Measurements from ENCODE around the gene LUC7L3.

The LUC7L3 gene

DNA sequence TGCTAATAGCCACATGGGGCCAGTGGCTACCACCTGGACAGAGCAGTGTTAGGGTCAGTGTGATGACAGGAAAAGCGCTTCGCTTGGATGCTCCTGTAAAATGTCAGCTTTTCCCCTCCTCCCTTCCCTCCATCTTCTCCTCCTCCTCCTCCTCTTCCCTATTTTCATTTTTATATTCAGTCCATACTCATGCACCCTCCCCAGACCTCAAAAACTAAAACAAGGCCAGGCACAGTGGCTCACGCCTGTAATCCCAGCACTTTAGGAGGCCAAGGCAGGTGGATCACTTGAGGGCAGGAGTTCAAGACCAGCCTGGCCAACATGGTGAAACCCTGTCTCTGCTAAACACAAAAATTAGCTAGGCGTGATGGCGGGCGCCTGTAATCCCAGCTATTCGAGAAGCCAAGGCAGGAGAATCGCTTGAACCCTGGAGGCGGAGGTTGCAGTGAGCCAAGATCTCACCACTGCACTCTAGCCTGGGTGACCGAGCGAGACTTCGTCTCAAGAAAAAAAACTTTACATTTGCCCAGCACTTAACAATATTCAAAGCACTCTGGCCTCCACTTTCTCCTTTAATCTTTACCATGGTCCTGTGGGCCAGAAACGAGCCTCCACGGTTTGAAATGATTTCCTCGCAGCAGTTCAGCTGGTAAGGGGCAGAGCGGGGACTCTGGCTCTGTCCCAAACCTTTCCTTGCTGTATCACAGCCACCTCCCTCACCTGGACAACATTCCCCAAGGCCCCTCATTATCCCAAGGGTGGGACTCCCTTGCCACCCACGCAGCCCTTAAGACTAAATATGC lies 33.5 kb upstream of the LUC7L3 start:
- no peak for DNase-seq (ENCODE audit: low read depth in 1 of 2, low spot score in 1 of 2)

DNA sequence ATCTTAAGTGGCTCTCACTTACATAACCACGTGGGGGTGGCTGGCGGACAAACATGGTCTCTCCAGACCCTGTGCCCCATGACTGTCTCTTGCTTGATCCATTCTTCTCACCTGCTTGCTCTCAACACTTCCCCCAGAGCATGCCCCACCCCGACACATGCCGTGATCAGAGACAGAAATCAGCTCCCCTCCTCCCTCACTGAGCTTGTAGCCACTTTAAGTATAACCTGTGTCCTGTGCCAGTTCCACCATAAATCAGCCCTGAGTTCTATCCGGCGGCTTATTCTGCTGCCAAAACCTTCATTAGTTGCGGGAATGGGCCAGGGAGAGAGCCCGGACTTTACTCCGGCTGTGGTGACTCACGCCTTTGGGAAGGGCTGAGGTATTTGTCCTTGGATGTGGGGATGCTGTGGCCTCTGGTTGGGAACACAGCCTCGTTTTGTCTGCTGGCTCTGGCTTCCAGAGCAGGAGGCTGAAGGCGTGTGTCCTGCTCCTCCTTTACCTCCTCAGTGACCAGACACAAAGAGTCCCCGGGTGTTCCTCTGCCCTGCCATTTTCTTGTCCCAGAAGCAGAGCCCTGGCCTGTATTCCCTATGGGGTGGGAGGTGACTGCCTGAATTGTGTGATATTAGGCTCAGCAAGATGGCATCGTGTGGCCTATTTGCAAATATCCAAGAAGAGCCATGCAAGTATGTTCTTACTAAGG lies 32.8 kb upstream of the LUC7L3 start:
- no peak for DNase-seq (ENCODE audit: low read depth in 1 of 2, low spot score in 1 of 2)

DNA sequence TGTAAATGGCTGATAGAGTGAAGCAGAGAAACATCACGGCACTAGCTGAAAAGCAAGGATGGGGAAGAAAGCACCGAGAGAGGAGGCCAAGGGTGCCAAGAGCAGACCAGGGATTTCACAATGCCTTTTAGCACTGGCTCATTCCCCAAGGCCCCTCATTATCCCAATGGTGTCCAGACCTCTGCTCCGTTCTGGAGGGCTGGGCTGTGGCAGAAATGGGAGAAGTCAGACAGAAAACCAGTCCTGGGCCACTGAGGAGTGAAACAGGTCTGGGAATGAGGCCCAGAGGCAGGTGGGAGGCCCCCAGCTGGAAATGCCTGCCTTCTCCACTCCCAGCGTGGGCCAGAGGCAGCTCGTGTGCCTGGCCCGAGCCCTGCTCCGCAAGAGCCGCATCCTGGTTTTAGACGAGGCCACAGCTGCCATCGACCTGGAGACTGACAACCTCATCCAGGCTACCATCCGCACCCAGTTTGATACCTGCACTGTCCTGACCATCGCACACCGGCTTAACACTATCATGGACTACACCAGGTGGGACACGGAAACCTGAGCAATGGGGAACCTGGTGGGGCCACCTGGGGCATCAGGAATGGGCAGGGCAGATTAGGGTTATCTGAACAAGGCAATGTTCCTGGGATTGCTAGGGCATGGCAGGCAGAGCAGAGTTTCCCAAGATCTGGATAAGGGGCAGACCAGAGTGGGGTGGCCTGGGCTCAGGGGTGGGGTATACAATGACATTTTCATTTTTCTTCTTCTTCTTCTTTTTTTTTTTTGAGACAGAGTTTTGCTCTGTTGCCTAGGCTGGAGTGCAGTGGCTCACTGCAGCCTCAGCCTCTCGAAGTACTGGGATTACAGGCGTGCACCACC lies 32.0 kb upstream of the LUC7L3 start:
- no peak for DNase-seq (ENCODE audit: low read depth in 1 of 2, low spot score in 1 of 2)

DNA sequence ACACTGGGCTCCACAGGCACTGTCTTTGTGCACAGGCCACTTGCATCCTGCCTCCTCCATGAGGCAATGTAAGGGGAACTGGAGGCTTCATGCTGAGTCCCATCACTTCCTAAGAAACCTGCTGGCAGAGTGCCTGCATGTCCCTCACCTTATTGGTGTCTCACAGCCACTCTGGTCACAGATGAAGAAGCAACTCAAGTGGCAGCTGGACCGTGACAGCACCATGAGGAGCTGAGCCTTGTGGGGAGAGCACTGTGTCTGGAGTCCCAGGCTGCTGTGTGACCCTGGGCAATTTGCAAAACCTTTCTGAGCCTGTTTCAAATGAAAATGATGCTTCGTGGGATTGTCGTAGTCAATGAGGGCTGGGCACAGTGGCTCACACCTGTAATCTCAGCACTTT lies 31.2 kb upstream of the LUC7L3 start:
- DNase-seq (ENCODE audit: low read depth in 1 of 2, low spot score in 1 of 2), result no peak

DNA sequence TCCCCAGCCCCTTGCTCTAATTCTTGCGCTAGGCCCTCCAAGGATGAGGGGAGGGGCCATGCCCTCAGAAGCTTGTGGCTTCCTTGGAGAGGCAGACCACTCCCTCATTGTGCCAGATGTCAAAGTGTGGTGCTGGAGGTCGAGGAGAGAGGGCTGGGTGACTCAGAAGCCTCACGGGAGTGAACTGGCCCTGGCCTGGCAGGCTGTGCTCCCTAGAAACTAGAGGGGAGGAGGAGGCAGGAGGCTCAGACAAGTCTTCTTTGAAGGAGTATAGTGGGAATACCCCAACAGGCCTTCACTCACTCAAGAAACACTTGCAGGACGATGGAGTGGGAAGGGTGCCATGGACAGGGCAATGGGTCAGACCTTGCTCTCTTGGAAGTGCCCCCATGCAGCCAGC lies 30.2 kb upstream of the LUC7L3 start:
- no peak for DNase-seq (ENCODE audit: low read depth in 1 of 2, low spot score in 1 of 2)

DNA sequence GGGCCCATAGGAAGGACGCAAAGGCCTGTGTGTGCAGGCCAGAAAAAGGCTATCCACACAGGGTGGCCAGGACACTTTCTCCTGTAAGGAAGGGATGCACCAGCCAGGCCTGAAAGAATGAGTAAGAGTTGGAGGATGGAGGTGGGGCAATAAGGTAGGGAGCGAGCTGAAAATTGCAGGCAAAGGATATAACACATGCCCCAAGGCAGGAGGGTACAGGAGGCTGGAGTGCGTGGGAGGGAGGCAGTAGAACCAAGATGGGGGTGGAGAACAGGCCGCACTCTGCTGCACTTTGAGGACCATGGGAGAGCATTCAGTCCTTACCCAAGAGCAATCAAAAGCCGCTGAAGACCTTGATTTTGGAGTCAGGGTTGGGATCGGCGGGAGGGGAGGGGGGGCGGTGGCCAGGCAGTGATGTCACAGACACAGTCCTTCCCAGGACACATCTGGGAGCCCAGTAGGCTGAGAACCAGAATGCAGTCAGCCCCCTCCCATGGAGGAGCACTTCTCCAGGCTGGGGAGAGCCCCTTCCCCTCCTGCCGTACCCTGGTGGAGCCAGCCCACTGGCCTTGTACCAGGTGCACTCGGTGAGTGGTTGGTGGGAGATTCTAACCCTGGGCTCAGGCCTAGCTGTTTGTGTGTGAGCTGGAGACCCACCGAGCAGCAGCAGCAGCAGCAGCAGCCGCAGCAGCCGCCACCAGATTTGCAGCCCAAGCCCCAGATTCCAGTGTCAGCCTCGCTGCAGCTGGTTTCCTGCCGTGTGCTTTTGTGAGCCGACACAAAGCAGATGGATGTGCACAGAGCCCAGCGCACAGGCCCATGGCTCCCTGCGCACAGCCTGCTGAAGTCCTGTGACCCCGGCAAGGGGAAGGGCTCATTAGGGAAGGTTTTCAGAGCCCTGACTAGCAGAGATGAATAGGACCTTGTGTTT lies 29.2 kb upstream of the LUC7L3 start:
- DNase-seq (ENCODE audit: low read depth in 1 of 2, low spot score in 1 of 2), result no peak

DNA sequence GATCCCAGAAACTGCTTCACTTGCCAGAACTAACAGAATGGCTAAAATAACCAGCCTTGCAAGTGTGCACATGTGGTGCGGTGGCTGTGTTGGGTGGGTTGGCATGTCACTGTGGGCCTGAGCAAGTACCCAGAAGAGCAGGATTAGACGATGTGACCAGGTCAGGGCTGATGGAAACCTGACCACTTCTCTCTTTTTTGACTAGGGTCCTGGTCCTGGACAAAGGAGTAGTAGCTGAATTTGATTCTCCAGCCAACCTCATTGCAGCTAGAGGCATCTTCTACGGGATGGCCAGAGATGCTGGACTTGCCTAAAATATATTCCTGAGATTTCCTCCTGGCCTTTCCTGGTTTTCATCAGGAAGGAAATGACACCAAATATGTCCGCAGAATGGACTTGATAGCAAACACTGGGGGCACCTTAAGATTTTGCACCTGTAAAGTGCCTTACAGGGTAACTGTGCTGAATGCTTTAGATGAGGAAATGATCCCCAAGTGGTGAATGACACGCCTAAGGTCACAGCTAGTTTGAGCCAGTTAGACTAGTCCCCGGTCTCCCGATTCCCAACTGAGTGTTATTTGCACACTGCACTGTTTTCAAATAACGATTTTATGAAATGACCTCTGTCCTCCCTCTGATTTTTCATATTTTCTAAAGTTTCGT lies 28.4 kb upstream of the LUC7L3 start:
- no peak for DNase-seq (ENCODE audit: low read depth in 1 of 2, low spot score in 1 of 2)

DNA sequence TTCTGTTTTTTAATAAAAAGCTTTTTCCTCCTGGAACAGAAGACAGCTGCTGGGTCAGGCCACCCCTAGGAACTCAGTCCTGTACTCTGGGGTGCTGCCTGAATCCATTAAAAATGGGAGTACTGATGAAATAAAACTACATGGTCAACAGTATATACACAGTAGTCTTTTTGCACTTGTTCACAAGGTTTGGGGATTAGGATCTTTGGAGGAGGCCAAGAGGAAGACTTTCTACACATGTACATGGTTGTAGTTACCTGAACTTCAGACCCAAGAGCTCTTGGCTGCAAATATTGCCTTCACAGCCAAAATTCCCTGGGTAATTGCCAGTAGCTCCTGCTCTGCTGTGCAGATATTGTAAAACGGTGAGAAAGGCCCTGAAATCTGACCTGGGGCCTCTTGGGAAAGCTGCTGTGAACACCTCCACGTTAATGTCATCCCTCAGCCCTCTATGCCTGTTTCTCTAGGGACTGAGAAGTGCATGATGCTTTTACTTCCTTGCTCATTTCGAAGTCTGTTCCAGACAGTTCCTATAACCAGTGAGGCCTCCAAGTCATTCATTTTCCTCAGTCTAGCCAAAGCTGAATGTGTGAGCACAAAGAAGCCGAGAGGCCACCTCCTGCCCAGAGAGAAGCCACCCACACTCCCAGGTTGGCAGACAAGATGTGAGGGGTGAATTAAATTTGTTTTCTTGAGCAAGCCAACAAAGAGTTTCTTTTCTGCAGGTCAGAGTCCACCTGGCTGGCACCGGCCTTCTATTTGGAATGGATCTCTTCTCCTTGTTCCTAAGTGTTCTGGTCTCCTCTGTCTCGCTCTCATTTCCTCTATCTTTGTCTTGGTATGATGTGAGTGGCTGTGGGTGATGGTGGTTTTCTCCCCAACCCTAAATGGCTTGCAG lies 27.6 kb upstream of the LUC7L3 start:
- DNase-seq (ENCODE audit: low read depth in 1 of 2, low spot score in 1 of 2), result no peak

DNA sequence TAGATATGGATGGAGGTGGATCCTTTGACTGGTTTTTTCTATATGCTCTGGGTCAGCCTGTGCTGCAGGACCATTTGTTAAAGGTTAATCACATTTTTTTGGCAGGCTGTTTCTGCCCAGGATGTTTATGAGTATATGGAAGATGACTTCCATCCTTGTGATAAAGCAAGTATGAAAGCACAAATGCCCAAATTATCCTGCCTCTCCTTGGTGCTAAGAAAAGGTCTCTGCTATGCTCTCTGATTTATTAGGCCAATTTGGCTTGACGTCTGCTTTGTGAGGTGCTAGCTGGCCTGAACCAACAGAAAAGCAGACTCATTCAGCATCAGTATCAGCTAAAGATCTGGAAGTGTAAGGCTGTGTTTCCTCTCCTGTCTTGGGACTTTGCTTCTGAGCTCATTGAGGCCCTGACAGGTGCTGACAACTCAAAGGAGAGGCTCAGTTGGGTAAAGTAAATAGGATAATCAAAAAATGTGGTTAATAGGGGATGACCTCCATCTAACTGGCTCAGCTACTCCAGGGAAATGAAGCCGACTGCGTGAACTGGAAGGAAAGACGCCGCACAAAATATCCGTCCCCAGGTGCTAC lies 26.9 kb upstream of the LUC7L3 start:
- no peak for DNase-seq (ENCODE audit: low read depth in 1 of 2, low spot score in 1 of 2)

DNA sequence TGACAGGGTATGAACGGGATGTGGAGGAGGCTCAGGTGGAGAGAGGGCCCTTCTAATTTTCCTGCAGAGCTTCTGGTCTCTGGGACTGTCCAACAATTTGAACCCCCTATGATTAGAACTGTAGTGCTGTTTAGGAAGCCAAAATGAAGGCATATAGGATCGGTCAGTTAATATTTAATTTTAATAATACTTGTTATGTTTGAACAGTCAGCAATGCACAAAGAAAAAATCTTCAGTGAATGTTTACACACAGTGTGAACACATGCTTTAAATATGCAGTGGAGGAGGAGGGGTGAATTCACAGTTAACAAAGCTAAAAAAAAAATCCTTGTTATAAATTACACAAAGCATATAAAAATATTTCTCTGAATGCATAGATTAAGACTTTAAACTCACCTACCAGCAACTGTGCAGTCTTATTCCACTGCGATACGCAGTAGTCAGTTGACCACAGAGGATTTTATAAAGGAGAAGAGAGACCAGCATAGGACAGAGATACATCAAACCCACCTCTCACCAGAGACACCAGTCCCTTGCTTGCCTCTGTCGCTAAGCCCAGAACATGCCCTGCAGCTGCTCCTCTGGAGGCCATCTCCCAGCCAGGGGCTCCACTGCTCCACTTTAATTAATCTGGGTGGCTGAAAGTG lies 26.2 kb upstream of the LUC7L3 start:
- no peak for DNase-seq (ENCODE audit: low read depth in 1 of 2, low spot score in 1 of 2)

DNA sequence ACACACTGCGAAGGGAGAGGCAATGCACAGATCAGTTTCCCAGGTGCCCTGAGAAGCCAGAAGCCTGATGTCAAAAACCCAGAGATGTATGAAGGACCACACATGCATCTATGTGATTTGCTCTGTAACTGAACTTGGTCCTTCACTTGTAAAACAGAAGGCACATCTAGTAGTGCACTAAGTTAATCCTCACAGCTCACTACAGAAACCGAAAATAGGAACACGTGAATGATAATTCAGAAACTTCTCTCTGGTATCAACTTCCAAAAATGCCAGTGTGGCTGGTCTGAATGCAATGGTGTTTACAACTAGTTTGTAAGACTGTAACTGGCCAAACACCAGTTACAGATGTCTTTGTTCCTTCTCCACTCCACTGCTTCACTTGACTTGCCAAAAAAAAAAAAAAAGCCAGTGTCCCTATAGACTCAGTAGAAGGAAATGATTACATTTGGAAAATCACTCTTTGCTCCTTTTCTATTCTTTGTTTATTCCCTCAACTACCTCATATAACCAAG lies 23.0 kb upstream of the LUC7L3 start:
- DNase-seq (ENCODE audit: low read depth in 1 of 2, low spot score in 1 of 2), result no peak

DNA sequence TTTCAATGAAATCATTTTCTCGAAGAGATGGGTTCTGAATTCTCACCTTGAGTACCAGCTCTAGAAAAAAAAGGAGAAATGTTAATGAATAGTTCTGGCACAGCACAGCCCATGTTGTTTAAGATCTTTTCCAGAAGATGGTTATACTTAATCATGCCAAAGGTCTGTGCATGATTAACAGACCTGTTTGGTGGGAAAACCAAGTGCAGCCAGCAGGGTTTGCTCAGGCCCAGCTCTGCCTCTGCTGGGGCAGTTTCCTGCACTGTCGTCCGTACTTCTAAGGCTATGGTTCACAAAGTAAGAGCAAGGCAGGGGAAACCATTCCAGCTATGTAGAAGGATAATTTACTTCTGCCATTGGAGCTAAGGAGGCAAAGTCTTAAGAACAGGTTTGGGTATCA lies 22.3 kb upstream of the LUC7L3 start:
- DNase-seq (ENCODE audit: low read depth in 1 of 2, low spot score in 1 of 2), result no peak

DNA sequence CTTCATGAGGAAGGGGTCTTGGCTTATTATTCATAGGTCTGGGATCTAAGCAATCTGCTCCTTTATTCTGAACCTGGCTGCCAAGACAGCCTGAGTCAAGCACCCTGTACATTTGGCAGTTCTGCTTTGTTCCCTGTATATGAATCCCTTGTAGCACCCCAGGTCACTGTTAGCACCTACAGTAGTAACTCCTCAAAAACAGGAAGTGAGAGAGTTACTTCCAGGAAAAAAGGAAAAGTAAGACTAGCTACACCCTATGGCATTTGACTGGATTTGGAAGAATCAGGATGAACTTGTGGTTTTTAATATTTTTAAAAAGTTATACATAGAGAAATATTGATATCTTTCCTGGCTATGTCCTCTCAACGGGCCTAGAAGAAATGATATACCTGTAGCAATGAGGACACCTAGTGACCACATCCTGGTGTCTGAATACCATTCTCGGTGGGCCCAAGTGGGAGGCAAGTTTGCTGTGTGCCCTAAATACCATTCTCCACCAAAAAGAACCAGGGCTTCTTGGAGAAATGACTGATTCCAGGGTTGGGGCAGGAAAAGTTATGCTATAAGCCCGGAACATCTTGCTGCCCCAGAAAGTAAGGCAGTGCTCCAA lies 21.6 kb upstream of the LUC7L3 start:
- DNase-seq (ENCODE audit: low read depth in 1 of 2, low spot score in 1 of 2), result no peak

DNA sequence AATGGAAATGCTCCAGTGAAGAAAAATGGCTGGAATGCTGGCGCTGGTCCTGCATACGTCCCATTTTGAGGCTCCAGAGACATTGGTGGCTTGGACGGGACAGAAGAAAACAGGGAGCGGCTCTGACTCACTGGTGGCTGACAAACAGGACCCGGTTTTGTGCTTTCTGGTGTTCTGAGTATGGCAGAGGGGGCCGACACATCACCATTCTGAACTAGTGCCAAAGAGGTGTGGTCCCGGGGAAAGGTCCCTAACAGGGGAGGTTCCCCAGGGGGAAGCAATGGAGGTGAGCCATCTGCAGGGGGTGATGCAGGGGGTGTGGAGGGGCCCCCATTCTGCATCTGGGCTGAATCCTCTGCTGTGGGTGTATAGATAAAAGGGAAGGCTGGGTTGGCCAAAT lies 20.0 kb upstream of the LUC7L3 start:
- DNase-seq (ENCODE audit: low read depth in 1 of 2, low spot score in 1 of 2), result no peak

DNA sequence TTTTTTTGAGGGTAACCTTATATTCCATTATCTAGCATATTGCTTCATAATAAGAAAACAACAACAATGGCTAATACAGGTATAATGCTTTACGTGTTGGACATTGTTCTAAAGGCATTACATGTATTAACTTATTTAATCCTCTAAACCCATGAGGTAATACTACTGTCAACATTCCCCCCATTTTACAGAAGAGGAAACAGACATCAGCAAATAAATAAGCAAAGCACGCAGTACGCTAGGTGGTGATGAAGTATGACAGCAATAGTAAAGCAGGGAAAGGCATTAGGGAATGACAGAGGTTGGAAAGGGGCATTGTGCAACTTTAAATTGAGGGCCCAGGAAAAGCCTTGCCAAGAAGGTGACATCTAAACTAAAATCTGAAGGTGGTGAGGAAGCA lies 16.2 kb upstream of the LUC7L3 start:
- DNase-seq (ENCODE audit: low read depth in 1 of 2, low spot score in 1 of 2), result no peak

DNA sequence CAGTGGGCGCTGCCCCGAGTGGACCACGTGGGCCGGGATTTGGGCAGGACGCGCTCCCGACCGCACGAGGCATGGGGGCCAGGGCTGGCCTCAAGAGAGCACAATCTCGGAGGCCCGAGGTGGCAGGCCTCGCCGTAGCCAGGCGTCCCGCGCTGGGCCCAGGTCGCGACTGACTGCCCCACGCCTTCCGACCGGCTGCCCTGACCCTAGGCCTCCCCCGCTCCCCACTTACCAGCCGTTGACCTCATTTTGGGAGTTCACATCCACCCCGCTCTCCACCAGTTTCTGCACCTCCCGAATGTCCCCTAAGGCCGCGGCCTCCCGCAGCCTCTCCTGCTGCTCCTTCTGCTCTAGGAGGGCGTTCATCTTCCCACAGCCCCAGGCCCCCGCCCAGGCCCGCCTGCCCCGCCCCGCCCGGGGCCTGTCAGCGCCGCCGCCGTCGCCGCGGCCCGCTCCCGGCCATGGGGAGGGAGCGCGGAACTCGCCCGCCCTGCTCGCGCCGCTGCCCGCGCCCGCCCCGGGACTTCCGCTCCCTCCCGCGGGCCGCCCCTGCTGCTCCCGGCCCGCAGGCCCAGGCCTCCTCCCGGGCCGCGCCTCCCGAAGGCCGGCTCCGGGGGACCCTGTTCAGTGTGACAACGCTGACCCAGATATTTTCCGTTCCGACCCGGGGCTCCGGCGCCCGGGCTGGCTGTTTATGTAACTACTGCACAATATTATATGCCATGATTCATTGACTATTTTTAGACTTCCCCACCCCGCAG lies 11.9 kb upstream of the LUC7L3 start, which contains the start of gene ANKRD40:
Gene ANKRD40, minus strand, starts transcription at position 626 of the 761 bp plus-strand sequence. Its CDS starts 260 bp downstream, at position 366.
- DNase-seq (ENCODE audit: low read depth in 1 of 2, low spot score in 1 of 2), result peak; percentile 86

Measured in stimulated activated CD4-positive, alpha-beta T cell treated with anti-CD3 and anti-CD28 coated beads, Interleukin-15, amount 100 ng/mL, for 1 hour (primary cell).